K562 (cell line): Measurements from ENCODE around the gene HTR4. TPM values are rescaled to one million over a fixed set of nuclear protein-coding genes. Genes with fewer than 3 reads are reported as not detected.
A peak's percentile ranks its signal among the peaks of the same experiment; 100 is the strongest.

Experiments used
- ATAC-seq: fragments of 200-7000 bp; cut with Tn5 transposase; 3 replicates; pipeline ENCODE4 v1.9.1; 2020; ENCODE audit warnings: moderate library complexity
- BruUV-seq: library from RNA; stranded (reverse); fragments of 400-500 nt; replicated peaks from 2 replicates; lab custom pipeline; 2021; lab: Mats Ljungman, UMichigan
- CTCF ChIA-PET: fragments of 300-600 bp; formaldehyde crosslinking; extraction: SDS; loops from one replicate; lab custom pipeline; 2021; ENCODE audit warnings: low intra/inter-chr PET ratio; lab: Yijun Ruan, JAX
- POLR2A ChIA-PET: fragments of 300-600, 350-650 bp; sonication (Branson Sonifier 250); formaldehyde crosslinking; extraction: SDS; loops from one replicate; lab custom pipeline; 2021; ENCODE audit warnings: antibody characterized with exemption, inconsistent platforms; lab: Yijun Ruan, JAX
- DNase-seq, 4 experiments: peaks; one replicate each; pipeline versions ENCODE4 v3.0.0 to v3.0.0-alpha.2; 2011 to 2018; ENCODE audit warnings: low spot score in 3 of 4, mixed read lengths in 3 of 4; ENCODE audit errors: extremely low read depth in 1 of 4
- FAIRE-seq: peaks from 2 replicates; lab custom pipeline; 2011; peaks lifted over from hg19 to GRCh38; lab: Jason Lieb, UNC
- H2AFZ ChIP-seq: 2 replicates; pipeline ENCODE4 v1.6.0; 2011; ENCODE audit warnings: low read depth, low read length, control low read depth, inconsistent platforms
- H3K27ac ChIP-seq: fragments of 200-600 bp; 3 replicates; pipeline ENCODE4 v1.8.0; 2011; ENCODE audit warnings: low read depth, mild to moderate bottlenecking, control low read depth, inconsistent platforms, low read length, moderate library complexity, mixed read lengths; ENCODE audit errors: extremely low read depth
- H3K27me3 ChIP-seq, 2 experiments: fragments of 300-600 bp in 1 of 2; 2 replicates in 1 of 2; 3 replicates in 1 of 2; pipeline versions ENCODE4 v1.6.0 to v1.8.0; 2011; ENCODE audit warnings: inconsistent platforms in 2 of 2, low read length in 2 of 2, mild to moderate bottlenecking in 1 of 2, mixed read lengths in 1 of 2, moderate library complexity in 1 of 2; ENCODE audit not compliant: control insufficient read depth in 2 of 2, insufficient read depth in 2 of 2
- H3K36me3 ChIP-seq: fragments of 300-600 bp; 3 replicates; pipeline ENCODE4 v1.8.0; 2011; ENCODE audit warnings: mild to moderate bottlenecking, low read length, inconsistent platforms; ENCODE audit not compliant: control insufficient read depth, insufficient read depth
- H3K4me1 ChIP-seq, 2 experiments: fragments of 200-600 bp in 1 of 2; replicated peaks in 1 of 2; 2 replicates in 1 of 2; 3 replicates in 1 of 2; pipeline versions ENCODE4 v1.5.1 to v1.8.0; 2011; ENCODE audit warnings: inconsistent platforms in 2 of 2, low read length in 2 of 2, mild to moderate bottlenecking in 1 of 2, mixed read lengths in 1 of 2, moderate library complexity in 1 of 2; ENCODE audit not compliant: control insufficient read depth in 2 of 2, insufficient read depth in 2 of 2
- H3K4me2 ChIP-seq: 2 replicates; pipeline ENCODE4 v1.6.1; 2011; ENCODE audit warnings: low read length, control low read depth, inconsistent platforms, mixed read lengths; ENCODE audit not compliant: insufficient read depth
- H3K4me3 ChIP-seq: fragments of 200-600 bp; sonication (generic), shearing (Covaris generic); 2 replicates; pipeline ENCODE4 v1.5.1; 2016; ENCODE audit warnings: control low read depth, inconsistent platforms
- H3K79me2 ChIP-seq: fragments of 200-600 bp; 3 replicates; pipeline ENCODE4 v1.8.0; 2011; ENCODE audit warnings: low read length, inconsistent platforms; ENCODE audit not compliant: control insufficient read depth, insufficient read depth
- H3K9ac ChIP-seq, 2 experiments: 2 replicates each; pipeline versions ENCODE4 v1.6.0 to v1.6.1; 2011; ENCODE audit warnings: low read depth in 2 of 2, low read length in 2 of 2, control low read depth in 1 of 2, inconsistent platforms in 1 of 2, mild to moderate bottlenecking in 1 of 2, mixed read lengths in 1 of 2; ENCODE audit not compliant: insufficient read depth in 1 of 2
- H3K9me1 ChIP-seq: one replicate; pipeline ENCODE4 v1.6.0; 2011; ENCODE audit warnings: inconsistent platforms, mild to moderate bottlenecking, low read length, moderate library complexity; ENCODE audit not compliant: control insufficient read depth, insufficient read depth
- H3K9me3 ChIP-seq: replicated peaks from 2 replicates; pipeline ENCODE4 v1.5.1; 2011; ENCODE audit warnings: low read depth, low read length, inconsistent platforms; ENCODE audit not compliant: control insufficient read depth, insufficient read depth
- H4K20me1 ChIP-seq: replicated peaks from 2 replicates; pipeline ENCODE4 v1.6.1; 2011; ENCODE audit warnings: low read length, inconsistent platforms, mixed read lengths; ENCODE audit not compliant: control insufficient read depth, insufficient read depth
- ASH1L ChIP-seq: fragments of 450-650 bp; IDR thresholded peaks from 2 replicates; pipeline ENCODE4 v1.6.1; 2018; ENCODE audit warnings: borderline replicate concordance, mild to moderate bottlenecking, low read depth; ENCODE audit not compliant: partially characterized antibody
- CXXC5 ChIP-seq: fragments of 250-450 bp; sonication (Bioruptor Pico); IDR thresholded peaks from 2 replicates; pipeline ENCODE4 v1.8.0; 2022; ENCODE audit warnings: inconsistent platforms, mild to moderate bottlenecking, moderate library complexity
- GABPB1 ChIP-seq: sonication (generic); formaldehyde crosslinking; IDR thresholded peaks from 2 replicates; pipeline ENCODE4 v1.8.0; 2022; ENCODE audit warnings: mild to moderate bottlenecking, missing genetic modification reagents
- GATAD2B ChIP-seq: fragments of 450-650 bp; IDR thresholded peaks from 2 replicates; pipeline ENCODE4 v1.6.1; 2017; ENCODE audit warnings: mild to moderate bottlenecking, borderline replicate concordance
- MXI1 ChIP-seq: IDR thresholded peaks from 2 replicates; pipeline ENCODE4 v1.6.1; 2011; ENCODE audit warnings: low read depth, mild to moderate bottlenecking, improper control_type of control experiment, low read length
- NEUROD1 ChIP-seq: fragments of 150-350 bp; IDR thresholded peaks from 2 replicates; pipeline ENCODE4 v1.6.1; 2014; ENCODE audit warnings: borderline replicate concordance, low read length, low read depth; ENCODE audit not compliant: partially characterized antibody
- NR2F6 ChIP-seq: fragments of 450-650 bp; formaldehyde crosslinking; IDR thresholded peaks from 2 replicates; pipeline ENCODE4 v1.4.0; 2020; ENCODE audit warnings: mild to moderate bottlenecking
- NR3C1 ChIP-seq: sonication (generic); formaldehyde crosslinking; IDR thresholded peaks from 2 replicates; pipeline ENCODE4 v1.8.1; 2022; ENCODE audit warnings: missing genetic modification reagents
- RBM15 ChIP-seq: fragments of 200-400 bp; formaldehyde crosslinking; IDR thresholded peaks from 2 replicates; pipeline ENCODE4 v1.6.1; 2018; ENCODE audit warnings: mild to moderate bottlenecking, low read length, moderate library complexity; ENCODE audit not compliant: insufficient read depth
- TFE3 ChIP-seq: fragments of 450-650 bp; formaldehyde crosslinking; IDR thresholded peaks from 2 replicates; pipeline ENCODE4 v1.4.0; 2020; ENCODE audit warnings: mild to moderate bottlenecking, mixed read lengths
- ZNF3 ChIP-seq: fragments of 250-450 bp; sonication (Bioruptor Pico); IDR thresholded peaks from 2 replicates; pipeline ENCODE4 v1.5.0; 2021; ENCODE audit warnings: mild to moderate bottlenecking, moderate library complexity
- WGBS: fragments of 100-300 bp; shearing (Covaris generic); methylation state at CpG from one replicate; pipeline ENCODE4 v1.1.6; 2016; ENCODE audit warnings: low coverage, mixed read lengths; ENCODE audit not compliant: insufficient coverage; ENCODE audit errors: missing lambda C conversion rate; 5-methylcytosine and 5-hydroxymethylcytosine counted together
- in situ Hi-C: fragments of 300-500 bp; cut with MboI; formaldehyde crosslinking; loops from 4 replicates; pipeline ENCODE4 v1.15.0; 2018; ENCODE audit warnings: inconsistent platforms, mixed read lengths
- intact Hi-C: fragments of 100-400 bp; cut with micrococcal nuclease; formaldehyde crosslinking; loops from 2 replicates; pipeline ENCODE4 v1.14.2; 2022
- polyA plus RNA-seq, 8 experiments: library from polyadenylated mRNA; depleted of rRNA in 4 of 8; stranded (reverse) in 5 of 8; unstranded in 3 of 8; fragments of >200 nt; fragmentation: Nextera tagmentation in 2 of 8; fragmentation: Illumina TruSeq in 1 of 8; extraction: Ambion mirVana in 2 of 8; extraction: Trizol in 1 of 8; gene quantifications; 2 replicates each; pipeline versions ENCODE4 v1.2.1 to v1.2.3, GENCODE V29; 2011 to 2014; ENCODE audit warnings: inconsistent platforms in 1 of 8, missing spikeins in 1 of 8
- total RNA-seq, 7 experiments: library from RNA; depleted of rRNA in 6 of 7; stranded (reverse); fragments of >200 nt in 6 of 7; fragmentation: Illumina TruSeq in 2 of 7; extraction: Trizol in 2 of 7; gene quantifications; 2 replicates each; pipeline versions ENCODE4 v1.2.1 to v1.2.3, GENCODE V29; 2011 to 2021; ENCODE audit warnings: low replicate concordance in 1 of 7
- TF ChIP-seq, protein P1 (sequence below), 2 experiments: fragments of 450-650 bp; conservative IDR thresholded peaks; 2 replicates each; pipeline ENCODE4 v1.6.1; 2017; ENCODE audit warnings: mild to moderate bottlenecking in 2 of 2, moderate library complexity in 2 of 2
- TF ChIP-seq, protein P2 (sequence below): fragments of 450-650 bp; IDR thresholded peaks from 2 replicates; pipeline ENCODE4 v1.7.1; 2018; ENCODE audit warnings: mild to moderate bottlenecking, low read depth; ENCODE audit not compliant: partially characterized antibody
- TF ChIP-seq, protein P3 (sequence below): sonication (generic); formaldehyde crosslinking; IDR thresholded peaks from 2 replicates; pipeline ENCODE4 v1.9.0; 2022; ENCODE audit warnings: mild to moderate bottlenecking, missing genetic modification reagents

The HTR4 gene
- total and polyA plus RNA-seq, 9 of the 15 experiments (the other 6 are each of a cell fraction or from before 2014, with no cell fraction given), result 0.13 TPM; not detected in 8

DNA sequence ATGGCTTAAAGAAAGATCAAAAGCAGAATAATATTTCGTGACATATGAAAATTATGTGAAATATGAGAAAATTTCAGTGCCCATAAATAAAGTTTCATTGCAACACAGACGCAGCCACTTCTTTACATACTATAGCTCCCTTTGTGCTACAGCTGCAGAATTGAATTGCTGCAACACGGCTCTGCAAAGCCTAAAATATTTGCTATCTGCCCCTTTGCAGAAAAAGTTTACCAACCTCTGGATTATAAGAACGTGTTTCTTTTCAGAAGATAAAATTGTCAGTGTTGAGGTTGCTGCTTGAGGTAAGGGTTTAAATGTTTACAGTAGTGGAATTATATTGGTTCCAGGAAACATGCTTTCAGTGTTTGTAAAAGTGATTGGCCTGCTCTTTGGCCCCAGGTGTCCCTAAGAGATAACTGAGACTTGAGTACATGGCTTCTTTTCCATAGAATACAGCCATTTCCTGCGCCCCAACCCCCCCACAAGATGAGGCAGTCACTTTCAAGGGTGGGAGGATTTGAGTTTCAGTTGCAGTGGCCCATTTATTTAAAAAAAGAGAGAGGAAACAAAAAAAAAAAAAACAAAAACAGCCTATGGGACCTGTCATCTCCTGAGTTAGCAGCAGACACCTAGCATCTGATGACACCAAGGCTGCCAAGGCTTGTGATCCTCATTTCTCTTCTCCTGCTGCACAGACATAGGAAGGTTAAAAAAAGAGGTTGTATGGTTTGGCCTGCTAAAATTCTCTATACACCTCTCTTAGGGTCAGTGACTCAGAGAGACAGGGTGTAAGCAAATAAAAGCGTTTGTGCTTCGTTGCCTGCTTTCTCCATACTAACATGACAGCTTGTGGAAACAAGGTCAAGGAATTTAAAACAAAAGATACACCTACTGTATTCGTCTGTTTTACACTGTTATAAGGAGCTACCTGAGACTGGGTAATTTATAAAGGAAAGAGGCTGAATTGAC lies 28.0 kb upstream of the HTR4 start:
- ATAC-seq, result peak; percentile 91
- Histone ChIP-seq H3K27ac (peak overlapping the region; percentile 54), H3K79me2 (no peaks in the 10 kb centered on the region), H3K9ac (peak overlapping the region in 1 of 2 experiments; percentile 6; a peak in 1 of 4 replicates), H3K27me3 (no peaks in the 10 kb centered on the region), H3K4me2 (peak overlapping the region; percentile 19; the same call in 1 of the 2 replicates), H3K36me3 (no peaks in the 10 kb centered on the region), H2AFZ (peak overlapping the region; percentile 55; the same call in 1 of the 2 replicates), H3K9me1 (no peaks in the 10 kb centered on the region), H3K9me3 (no peaks in the 10 kb centered on the region), H3K4me1 (peaks cover 0 to 38% of the 10 kb centered on the region in 2 experiments; a peak in 3 of 5 replicates), H4K20me1 (no peaks in the 10 kb centered on the region), H3K4me3 (no peak overlapping the region)
- WGBS, result 3% methylated on average over 8 of the region's 8 CpGs
- peak; percentile 88 for FAIRE-seq
- intact Hi-C loops (loop anchor here (1.0 to 10.0 kb wide), 2 partner anchors 43 to 108 kb away; no protein-coding TSS in a partner anchor), in situ Hi-C loops (no loop called here)
- ChIA-PET POLR2A (no interaction called here), CTCF (interaction anchor here (0.6 kb wide), 1 partner anchor 258 kb away, joined by 3 read pairs; no protein-coding TSS in a partner anchor)
- BruUV-seq, result no TSS peak
- DNase-seq, result peak; percentile 67 to 91 (median 78)
- TF ChIP-seq, protein P1, sequence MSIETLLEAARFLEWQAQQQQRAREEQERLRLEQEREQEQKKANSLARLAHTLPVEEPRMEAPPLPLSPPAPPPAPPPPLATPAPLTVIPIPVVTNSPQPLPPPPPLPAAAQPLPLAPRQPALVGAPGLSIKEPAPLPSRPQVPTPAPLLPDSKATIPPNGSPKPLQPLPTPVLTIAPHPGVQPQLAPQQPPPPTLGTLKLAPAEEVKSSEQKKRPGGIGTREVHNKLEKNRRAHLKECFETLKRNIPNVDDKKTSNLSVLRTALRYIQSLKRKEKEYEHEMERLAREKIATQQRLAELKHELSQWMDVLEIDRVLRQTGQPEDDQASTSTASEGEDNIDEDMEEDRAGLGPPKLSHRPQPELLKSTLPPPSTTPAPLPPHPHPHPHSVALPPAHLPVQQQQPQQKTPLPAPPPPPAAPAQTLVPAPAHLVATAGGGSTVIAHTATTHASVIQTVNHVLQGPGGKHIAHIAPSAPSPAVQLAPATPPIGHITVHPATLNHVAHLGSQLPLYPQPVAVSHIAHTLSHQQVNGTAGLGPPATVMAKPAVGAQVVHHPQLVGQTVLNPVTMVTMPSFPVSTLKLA (conservative IDR thresholded peaks at IDR 0.05), result peak; percentile 60 to 79
- no peak for TF ChIP-seq MXI1
- TF ChIP-seq, protein P2, sequence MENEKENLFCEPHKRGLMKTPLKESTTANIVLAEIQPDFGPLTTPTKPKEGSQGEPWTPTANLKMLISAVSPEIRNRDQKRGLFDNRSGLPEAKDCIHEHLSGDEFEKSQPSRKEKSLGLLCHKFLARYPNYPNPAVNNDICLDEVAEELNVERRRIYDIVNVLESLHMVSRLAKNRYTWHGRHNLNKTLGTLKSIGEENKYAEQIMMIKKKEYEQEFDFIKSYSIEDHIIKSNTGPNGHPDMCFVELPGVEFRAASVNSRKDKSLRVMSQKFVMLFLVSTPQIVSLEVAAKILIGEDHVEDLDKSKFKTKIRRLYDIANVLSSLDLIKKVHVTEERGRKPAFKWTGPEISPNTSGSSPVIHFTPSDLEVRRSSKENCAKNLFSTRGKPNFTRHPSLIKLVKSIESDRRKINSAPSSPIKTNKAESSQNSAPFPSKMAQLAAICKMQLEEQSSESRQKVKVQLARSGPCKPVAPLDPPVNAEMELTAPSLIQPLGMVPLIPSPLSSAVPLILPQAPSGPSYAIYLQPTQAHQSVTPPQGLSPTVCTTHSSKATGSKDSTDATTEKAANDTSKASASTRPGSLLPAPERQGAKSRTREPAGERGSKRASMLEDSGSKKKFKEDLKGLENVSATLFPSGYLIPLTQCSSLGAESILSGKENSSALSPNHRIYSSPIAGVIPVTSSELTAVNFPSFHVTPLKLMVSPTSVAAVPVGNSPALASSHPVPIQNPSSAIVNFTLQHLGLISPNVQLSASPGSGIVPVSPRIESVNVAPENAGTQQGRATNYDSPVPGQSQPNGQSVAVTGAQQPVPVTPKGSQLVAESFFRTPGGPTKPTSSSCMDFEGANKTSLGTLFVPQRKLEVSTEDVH, result no peak
- no peak for TF ChIP-seq GABPB1 (CRISPR knock-in tag)
- no peak for TF ChIP-seq ZNF3 (CRISPR knock-in tag)
- TF ChIP-seq ASH1L, result no peak
- TF ChIP-seq TFE3, result no peak
- no peak for TF ChIP-seq NR3C1 (CRISPR knock-in tag)
- TF ChIP-seq CXXC5 (CRISPR knock-in tag), result peak; percentile 64
- TF ChIP-seq NR2F6, result no peak
- TF ChIP-seq GATAD2B, result peak; percentile 77
- TF ChIP-seq, protein P3, sequence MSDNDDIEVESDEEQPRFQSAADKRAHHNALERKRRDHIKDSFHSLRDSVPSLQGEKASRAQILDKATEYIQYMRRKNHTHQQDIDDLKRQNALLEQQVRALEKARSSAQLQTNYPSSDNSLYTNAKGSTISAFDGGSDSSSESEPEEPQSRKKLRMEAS (CRISPR knock-in tag), result no peak
- no peak for TF ChIP-seq NEUROD1
- TF ChIP-seq RBM15, result no peak
